Gastrocnemius medialis (tissue), 4 donors: Measurements from ENCODE around the gene AMZ1.

Experiments used
- POLR2A ChIP-seq, 2 donors: fragments of 450-650 bp; IDR thresholded peaks; one replicate each; pipeline ENCODE4 v1.6.1; 2017; ENCODE audit warnings: antibody characterized with exemption in 2 of 2, mild to moderate bottlenecking in 2 of 2, moderate library complexity in 2 of 2
- TF ChIP-seq, protein P1 (sequence below), 5 experiments: fragments of 450-650 bp in 3 of 5; fragments of 200-600 bp in 2 of 5; sonication (generic) in 2 of 5; IDR thresholded peaks in 4 of 5; conservative IDR thresholded peaks in 1 of 5; 1 replicate in 4 of 5; 2 replicates in 1 of 5; pipeline ENCODE4 v1.5.1; 2016 to 2019; ENCODE audit warnings: antibody characterized with exemption in 5 of 5, mild to moderate bottlenecking in 3 of 5, moderate library complexity in 3 of 5

DNA sequence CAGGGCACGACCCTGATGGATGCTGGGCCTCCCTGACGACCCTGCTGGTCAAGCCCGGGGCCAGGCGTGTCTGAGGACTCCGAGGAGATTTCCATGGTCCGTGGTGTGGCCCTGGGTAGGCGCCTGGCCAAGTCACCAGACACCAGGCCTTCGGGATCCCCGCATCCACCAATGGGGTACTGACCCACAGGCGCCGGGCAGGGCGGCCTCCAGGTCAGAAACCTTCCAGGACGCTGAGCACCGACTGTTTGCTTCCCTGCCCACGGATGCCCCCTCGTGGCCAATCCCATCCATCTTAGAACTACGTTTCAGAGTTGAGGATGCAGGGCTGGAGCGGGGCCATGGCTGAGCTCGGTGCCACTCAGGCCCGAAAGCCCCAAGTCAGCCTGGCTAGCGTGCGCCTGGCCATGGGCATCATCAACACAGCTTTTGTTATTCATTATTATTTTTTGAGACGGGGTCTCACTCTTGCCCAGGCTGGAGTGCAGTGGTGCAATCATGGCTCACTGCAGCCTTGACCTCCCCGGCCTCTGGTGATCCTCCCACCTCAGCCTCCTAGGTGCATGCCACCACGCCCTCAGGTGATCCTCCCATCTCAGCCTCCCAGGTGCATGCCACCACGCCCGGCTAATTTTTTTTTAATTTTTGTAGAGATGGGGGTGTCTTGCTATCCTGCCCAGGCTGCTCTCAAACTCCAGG is 7.1 kb upstream of the AMZ1 start:
- TF ChIP-seq, protein P1, sequence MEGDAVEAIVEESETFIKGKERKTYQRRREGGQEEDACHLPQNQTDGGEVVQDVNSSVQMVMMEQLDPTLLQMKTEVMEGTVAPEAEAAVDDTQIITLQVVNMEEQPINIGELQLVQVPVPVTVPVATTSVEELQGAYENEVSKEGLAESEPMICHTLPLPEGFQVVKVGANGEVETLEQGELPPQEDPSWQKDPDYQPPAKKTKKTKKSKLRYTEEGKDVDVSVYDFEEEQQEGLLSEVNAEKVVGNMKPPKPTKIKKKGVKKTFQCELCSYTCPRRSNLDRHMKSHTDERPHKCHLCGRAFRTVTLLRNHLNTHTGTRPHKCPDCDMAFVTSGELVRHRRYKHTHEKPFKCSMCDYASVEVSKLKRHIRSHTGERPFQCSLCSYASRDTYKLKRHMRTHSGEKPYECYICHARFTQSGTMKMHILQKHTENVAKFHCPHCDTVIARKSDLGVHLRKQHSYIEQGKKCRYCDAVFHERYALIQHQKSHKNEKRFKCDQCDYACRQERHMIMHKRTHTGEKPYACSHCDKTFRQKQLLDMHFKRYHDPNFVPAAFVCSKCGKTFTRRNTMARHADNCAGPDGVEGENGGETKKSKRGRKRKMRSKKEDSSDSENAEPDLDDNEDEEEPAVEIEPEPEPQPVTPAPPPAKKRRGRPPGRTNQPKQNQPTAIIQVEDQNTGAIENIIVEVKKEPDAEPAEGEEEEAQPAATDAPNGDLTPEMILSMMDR (IDR thresholded peaks at IDR 0.05 in 4 of 5, conservative IDR thresholded peaks at IDR 0.05 in 1 of 5): peak; percentile 64 to 85 (median 80)
- TF ChIP-seq POLR2A (IDR thresholded peaks at IDR 0.05): no peak
